Mesenchymal stem cell (in vitro differentiated cells and primary cell): ENCODE data around the gene UTP11.
A peak's percentile ranks its signal among the peaks of the same experiment; 100 is the strongest.
"Not testable (repeated sequence)": the region's sequence is repeated elsewhere in the genome, so short reads cannot be mapped to it uniquely, and the experiment has no call there.

ENCODE experiments used
- DNase-seq: peaks from one replicate; pipeline ENCODE4 v3.0.0-alpha.2; 2013
- H2AFZ ChIP-seq: one replicate; pipeline ENCODE4 v1.6.1; 2013; ENCODE audit warnings: low read depth, mild to moderate bottlenecking, control low read depth, inconsistent platforms, low read length, moderate library complexity
- H2AK5ac ChIP-seq: 2 replicates; pipeline ENCODE4 v1.6.1; 2013; ENCODE audit warnings: low read length, moderate library complexity, mild to moderate bottlenecking, inconsistent platforms; ENCODE audit not compliant: severe bottlenecking
- H2BK120ac ChIP-seq: one replicate; pipeline ENCODE4 v1.6.1; 2013; ENCODE audit warnings: low read depth, mild to moderate bottlenecking, inconsistent platforms, low read length, moderate library complexity
- H2BK12ac ChIP-seq, 2 experiments: one replicate each; pipeline ENCODE4 v1.6.1; 2013; ENCODE audit warnings: inconsistent platforms in 2 of 2, low read length in 2 of 2, mild to moderate bottlenecking in 2 of 2, moderate library complexity in 2 of 2, control low read depth in 1 of 2
- H2BK15ac ChIP-seq: one replicate; pipeline ENCODE4 v1.6.1; 2013; ENCODE audit warnings: mild to moderate bottlenecking, low read depth, inconsistent platforms; ENCODE audit not compliant: poor library complexity, severe bottlenecking
- H2BK5ac ChIP-seq: 2 replicates; pipeline ENCODE4 v1.6.1; 2013; ENCODE audit warnings: low read depth, mild to moderate bottlenecking, low read length, control low read depth, inconsistent platforms; ENCODE audit not compliant: poor library complexity, severe bottlenecking
- H3K14ac ChIP-seq, 2 experiments: one replicate each; pipeline ENCODE4 v1.6.1; 2013; ENCODE audit warnings: inconsistent platforms in 2 of 2, low read length in 2 of 2, control low read depth in 1 of 2, mild to moderate bottlenecking in 1 of 2, moderate library complexity in 1 of 2
- H3K18ac ChIP-seq, 2 experiments: one replicate each; pipeline ENCODE4 v1.6.1; 2013; ENCODE audit warnings: inconsistent platforms in 2 of 2, low read length in 2 of 2, control low read depth in 1 of 2, low read depth in 1 of 2, mild to moderate bottlenecking in 1 of 2
- H3K23ac ChIP-seq, 2 experiments: one replicate each; pipeline ENCODE4 v1.6.1; 2013; ENCODE audit warnings: inconsistent platforms in 2 of 2, low read length in 2 of 2, mild to moderate bottlenecking in 2 of 2, moderate library complexity in 2 of 2, control low read depth in 1 of 2
- H3K27ac ChIP-seq: 2 replicates; pipeline ENCODE4 v1.5.1; 2013; ENCODE audit warnings: mild to moderate bottlenecking, moderate library complexity, low read length, control low read depth, inconsistent platforms; ENCODE audit not compliant: poor library complexity, severe bottlenecking
- H3K27me3 ChIP-seq, 2 experiments: 2 replicates each; pipeline versions ENCODE4 v1.6.1 to v1.7.0; 2013; ENCODE audit warnings: low read length in 2 of 2, mild to moderate bottlenecking in 2 of 2, moderate library complexity in 2 of 2, control low read depth in 1 of 2, inconsistent platforms in 1 of 2; ENCODE audit not compliant: control insufficient read depth in 1 of 2, insufficient read depth in 1 of 2
- H3K36me3 ChIP-seq, 2 experiments: 2 replicates each; pipeline versions ENCODE4 v1.6.1 to v1.7.0; 2013; ENCODE audit warnings: low read length in 2 of 2, control low read depth in 1 of 2, inconsistent platforms in 1 of 2, low read depth in 1 of 2, mild to moderate bottlenecking in 1 of 2; ENCODE audit not compliant: insufficient read depth in 2 of 2, control insufficient read depth in 1 of 2
- H3K4ac ChIP-seq, 2 experiments: one replicate each; pipeline ENCODE4 v1.6.1; 2013; ENCODE audit warnings: inconsistent platforms in 2 of 2, low read length in 2 of 2, mild to moderate bottlenecking in 2 of 2, moderate library complexity in 2 of 2, control low read depth in 1 of 2, low read depth in 1 of 2
- H3K4me1 ChIP-seq: 2 replicates; pipeline ENCODE4 v1.6.1; 2013; ENCODE audit warnings: low read depth, low read length, control low read depth; ENCODE audit not compliant: control insufficient read depth, insufficient read depth
- H3K4me2 ChIP-seq: 2 replicates; pipeline ENCODE4 v1.6.1; 2013; ENCODE audit warnings: low read length, mild to moderate bottlenecking, inconsistent platforms; ENCODE audit not compliant: poor library complexity, severe bottlenecking
- H3K4me3 ChIP-seq, 2 experiments: 2 replicates each; pipeline versions ENCODE4 v1.5.1 to v1.7.0; 2013; ENCODE audit warnings: low read length in 2 of 2, mild to moderate bottlenecking in 2 of 2, control low read depth in 1 of 2, low read depth in 1 of 2; ENCODE audit not compliant: insufficient read depth in 1 of 2
- H3K79me1 ChIP-seq: replicated peaks from 2 replicates; pipeline ENCODE4 v1.6.1; 2013; ENCODE audit warnings: mild to moderate bottlenecking, control low read depth, low read length, inconsistent platforms; ENCODE audit not compliant: poor library complexity, severe bottlenecking
- H3K9ac ChIP-seq: 2 replicates; pipeline ENCODE4 v1.7.0; 2013; ENCODE audit warnings: mild to moderate bottlenecking, low read length, moderate library complexity
- H3K9me3 ChIP-seq: 2 replicates; pipeline ENCODE4 v1.7.0; 2013; ENCODE audit warnings: mild to moderate bottlenecking, low read length; ENCODE audit not compliant: control insufficient read depth
- H4K8ac ChIP-seq: one replicate; pipeline ENCODE4 v1.6.1; 2013; ENCODE audit warnings: inconsistent platforms, mild to moderate bottlenecking, low read length, moderate library complexity
- H4K91ac ChIP-seq: one replicate; pipeline ENCODE4 v1.6.1; 2013; ENCODE audit warnings: mild to moderate bottlenecking, low read length, inconsistent platforms
- WGBS: methylation state at CpG from one replicate; pipeline ENCODE4 v1.1.7; 2013; ENCODE audit warnings: mixed read lengths; 5-methylcytosine and 5-hydroxymethylcytosine counted together

Gene UTP11

DNA sequence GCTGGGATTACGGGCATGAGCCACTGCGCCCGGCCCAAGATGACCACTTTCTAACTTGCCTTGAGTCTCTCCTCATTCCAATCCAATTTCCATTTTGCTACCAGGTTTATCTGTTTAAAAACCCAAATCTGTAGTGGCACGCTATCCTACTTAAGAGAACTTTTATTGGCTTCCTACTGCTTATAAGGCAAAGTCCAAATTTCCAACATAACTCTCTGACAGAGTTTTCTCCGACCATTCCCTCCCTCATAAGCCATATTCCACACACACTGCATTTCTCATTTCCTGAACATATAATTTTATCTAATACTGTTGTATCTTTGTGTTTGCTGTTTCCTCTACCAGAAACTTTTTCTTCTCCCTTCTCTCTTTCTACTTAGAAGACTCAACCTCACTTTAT is 38.0 kb upstream of the UTP11 start:
- H3K4me2 ChIP-seq: no peak overlapping the region
- no peak overlapping the region for H2AK5ac ChIP-seq
- no peak overlapping the region for H3K23ac ChIP-seq
- no peak for DNase-seq
- no peaks in the 10 kb centered on the region for H3K27me3 ChIP-seq
- H3K36me3 ChIP-seq: peaks cover 39 to 60% of the 10 kb centered on the region in 2 experiments
- H3K79me1 ChIP-seq: peaks cover 12% of the 10 kb centered on the region
- H3K14ac ChIP-seq: no peak overlapping the region
- H2BK12ac ChIP-seq: no peak overlapping the region
- no peak overlapping the region for H3K4ac ChIP-seq
- H2AFZ ChIP-seq: no peak overlapping the region
- H4K91ac ChIP-seq: no peak overlapping the region
- no peak overlapping the region for H3K9ac ChIP-seq
- no peak overlapping the region for H3K4me3 ChIP-seq
- over 99% methylated on average over 5 of the region's 5 CpGs for WGBS
- H2BK120ac ChIP-seq: no peak overlapping the region
- H4K8ac ChIP-seq: no peak overlapping the region
- no peaks in the 10 kb centered on the region for H3K9me3 ChIP-seq
- H3K18ac ChIP-seq: no peak overlapping the region
- H3K27ac ChIP-seq: no peak overlapping the region
- no peaks in the 10 kb centered on the region for H3K4me1 ChIP-seq
- no peak overlapping the region for H2BK15ac ChIP-seq
- no peak overlapping the region for H2BK5ac ChIP-seq

DNA sequence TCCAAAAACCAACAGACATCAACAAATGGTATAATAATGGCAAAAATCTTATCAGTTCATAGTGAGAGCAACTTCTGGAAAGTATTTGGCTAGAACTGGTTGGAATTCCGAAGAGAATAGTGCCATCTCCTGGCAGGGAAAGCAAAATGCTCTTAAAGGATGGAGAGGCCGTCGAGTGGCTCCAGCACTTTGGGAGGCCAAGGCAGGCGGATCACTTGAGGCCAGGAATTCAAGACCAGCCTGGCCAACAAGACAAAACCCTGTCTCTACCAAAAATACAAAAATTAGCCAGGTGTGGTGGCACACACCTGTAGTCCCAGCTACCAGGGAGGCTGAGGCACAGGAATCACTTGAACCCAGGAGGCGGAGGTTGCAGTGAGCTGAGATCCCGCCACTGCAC is 37.5 kb upstream of the UTP11 start:
- not testable (repeated sequence) for H3K27ac ChIP-seq, H3K9me3 ChIP-seq, H3K18ac ChIP-seq, H2BK120ac ChIP-seq, H4K8ac ChIP-seq, H3K27me3 ChIP-seq, H3K4me1 ChIP-seq, H3K9ac ChIP-seq, H2AK5ac ChIP-seq, H2BK15ac ChIP-seq, H2AFZ ChIP-seq, H3K4me2 ChIP-seq, H2BK5ac ChIP-seq, H3K4ac ChIP-seq, H3K79me1 ChIP-seq, H3K4me3 ChIP-seq, H3K23ac ChIP-seq, H3K14ac ChIP-seq, H4K91ac ChIP-seq, H2BK12ac ChIP-seq
- WGBS: 70% methylated on average over 6 of the region's 6 CpGs
- peak; percentile 61 for DNase-seq
- peaks cover 40 to 60% of the 10 kb centered on the region in 2 experiments for H3K36me3 ChIP-seq

DNA sequence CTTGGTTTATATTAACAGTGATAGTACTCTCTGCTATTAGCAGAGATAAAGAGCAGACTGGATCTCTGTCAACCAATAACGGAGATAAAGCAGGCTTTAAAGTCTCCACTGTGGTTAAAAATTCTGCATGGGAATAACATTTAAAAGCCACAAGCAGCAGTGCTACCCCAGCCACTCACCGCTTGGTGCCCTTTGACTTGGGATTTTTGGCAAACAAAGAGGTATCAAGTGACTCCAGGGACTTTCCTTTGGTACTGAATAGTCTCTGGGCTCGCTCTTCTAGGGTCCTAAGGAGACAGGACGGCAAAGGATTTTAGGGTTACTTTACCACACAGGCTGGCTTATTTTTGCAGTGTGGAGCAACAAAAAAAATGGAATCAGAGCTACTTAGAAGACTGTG is 34.0 kb upstream of the UTP11 start:
- Histone ChIP-seq H3K23ac (no peak overlapping the region), H3K9ac (no peak overlapping the region), H3K18ac (no peak overlapping the region), H3K9me3 (no peaks in the 10 kb centered on the region), H4K8ac (no peak overlapping the region), H3K4me2 (no peak overlapping the region), H2BK120ac (no peak overlapping the region), H3K4me1 (no peaks in the 10 kb centered on the region), H3K14ac (no peak overlapping the region), H3K4ac (no peak overlapping the region), H2BK5ac (no peak overlapping the region), H4K91ac (no peak overlapping the region), H2BK15ac (no peak overlapping the region), H3K79me1 (peaks cover 11% of the 10 kb centered on the region), H2BK12ac (no peak overlapping the region), H3K36me3 (peaks cover 54 to 83% of the 10 kb centered on the region in 2 experiments), H2AFZ (no peak overlapping the region), H3K27ac (no peak overlapping the region), H2AK5ac (no peak overlapping the region), H3K4me3 (no peak overlapping the region), H3K27me3 (no peaks in the 10 kb centered on the region)
- WGBS: 95% methylated on average over 4 of the region's 4 CpGs
- no peak for DNase-seq

DNA sequence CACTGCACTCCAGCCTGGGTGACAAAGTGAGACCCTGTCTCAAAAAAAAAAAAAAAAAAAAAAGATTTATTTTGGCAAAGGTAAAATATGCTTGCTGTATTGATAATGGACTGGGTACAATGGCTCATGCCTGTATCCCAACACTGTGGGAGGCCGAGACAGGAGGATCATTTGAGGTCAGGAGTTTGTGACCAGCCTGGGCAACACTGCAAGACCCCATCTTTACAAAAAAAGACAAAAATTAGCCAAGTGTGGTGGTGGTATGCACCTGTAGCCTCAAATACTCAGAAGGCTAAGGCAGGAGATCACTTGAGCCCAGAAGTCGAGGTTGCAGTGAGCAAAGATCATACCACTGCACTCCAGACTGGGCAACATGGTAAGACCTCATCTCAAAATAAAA is 29.0 kb upstream of the UTP11 start:
- Histone ChIP-seq H3K27ac (no peak overlapping the region), H3K36me3 (peaks cover 45 to 88% of the 10 kb centered on the region in 2 experiments), H4K8ac (no peak overlapping the region), H3K27me3 (no peaks in the 10 kb centered on the region), H2AFZ (no peak overlapping the region), H3K9ac (no peak overlapping the region), H2AK5ac (no peak overlapping the region), H2BK12ac (no peak overlapping the region), H3K4me1 (no peaks in the 10 kb centered on the region), H3K14ac (no peak overlapping the region), H3K4me2 (no peak overlapping the region), H2BK120ac (no peak overlapping the region), H2BK15ac (no peak overlapping the region), H3K79me1 (peaks cover 20% of the 10 kb centered on the region), H3K9me3 (no peaks in the 10 kb centered on the region), H3K23ac (no peak overlapping the region), H3K4ac (no peak overlapping the region), H3K18ac (no peak overlapping the region), H2BK5ac (no peak overlapping the region), H3K4me3 (no peak overlapping the region), H4K91ac (no peak overlapping the region)
- 100% methylated on average over 2 of the region's 2 CpGs for WGBS
- DNase-seq: no peak
